ENCODE measurements around the gene BCL6B.
"Not testable (repeated sequence)": the region's sequence is repeated elsewhere in the genome, so short reads cannot be mapped to it uniquely, and the experiment has no call there.

BCL6B gene, protein sequence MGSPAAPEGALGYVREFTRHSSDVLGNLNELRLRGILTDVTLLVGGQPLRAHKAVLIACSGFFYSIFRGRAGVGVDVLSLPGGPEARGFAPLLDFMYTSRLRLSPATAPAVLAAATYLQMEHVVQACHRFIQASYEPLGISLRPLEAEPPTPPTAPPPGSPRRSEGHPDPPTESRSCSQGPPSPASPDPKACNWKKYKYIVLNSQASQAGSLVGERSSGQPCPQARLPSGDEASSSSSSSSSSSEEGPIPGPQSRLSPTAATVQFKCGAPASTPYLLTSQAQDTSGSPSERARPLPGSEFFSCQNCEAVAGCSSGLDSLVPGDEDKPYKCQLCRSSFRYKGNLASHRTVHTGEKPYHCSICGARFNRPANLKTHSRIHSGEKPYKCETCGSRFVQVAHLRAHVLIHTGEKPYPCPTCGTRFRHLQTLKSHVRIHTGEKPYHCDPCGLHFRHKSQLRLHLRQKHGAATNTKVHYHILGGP

DNA sequence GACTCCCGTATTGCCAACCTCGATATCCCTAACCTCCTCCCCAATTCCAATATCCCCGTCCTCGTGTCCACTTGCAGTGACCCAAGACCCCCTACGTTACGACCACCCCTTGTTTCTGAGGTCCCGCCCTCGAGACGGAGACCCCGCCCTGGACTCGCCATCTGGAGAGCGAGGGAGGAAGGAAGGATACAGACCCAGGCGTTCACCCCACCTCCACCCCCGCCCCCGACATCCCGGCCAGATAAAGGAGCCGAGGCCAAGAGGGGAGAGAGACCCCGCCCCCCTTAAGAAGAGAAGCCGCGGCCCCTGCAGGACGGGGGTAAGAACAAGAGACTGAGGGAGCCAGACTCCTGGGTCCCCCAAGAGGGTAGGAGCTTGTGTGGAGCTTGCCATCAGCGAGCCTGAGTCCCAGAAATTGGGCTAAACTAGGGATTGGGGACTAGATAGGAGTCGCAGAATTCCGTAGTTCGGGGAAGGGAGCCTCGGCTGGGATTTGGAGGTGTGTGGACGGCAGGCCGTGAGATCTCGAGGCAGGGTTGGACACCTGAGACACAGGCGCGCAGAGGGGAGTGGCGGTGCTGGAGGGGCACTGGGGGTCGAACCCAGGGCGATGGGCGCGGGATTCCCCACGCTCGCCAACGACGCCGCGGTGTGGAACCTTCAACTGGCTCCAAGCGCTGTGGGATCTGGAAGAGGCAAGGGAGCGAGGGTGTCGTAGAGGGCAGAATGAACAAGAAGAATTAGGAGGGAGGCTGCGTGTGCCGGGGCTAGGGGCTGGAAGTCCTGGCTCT, at the start of gene BCL6B:
BCL6B (plus strand) TSS at position 270 of the 791 bp plus-strand sequence. CDS start 622 bp downstream, outside the sequence.
- no peak for DNase-seq

DNA sequence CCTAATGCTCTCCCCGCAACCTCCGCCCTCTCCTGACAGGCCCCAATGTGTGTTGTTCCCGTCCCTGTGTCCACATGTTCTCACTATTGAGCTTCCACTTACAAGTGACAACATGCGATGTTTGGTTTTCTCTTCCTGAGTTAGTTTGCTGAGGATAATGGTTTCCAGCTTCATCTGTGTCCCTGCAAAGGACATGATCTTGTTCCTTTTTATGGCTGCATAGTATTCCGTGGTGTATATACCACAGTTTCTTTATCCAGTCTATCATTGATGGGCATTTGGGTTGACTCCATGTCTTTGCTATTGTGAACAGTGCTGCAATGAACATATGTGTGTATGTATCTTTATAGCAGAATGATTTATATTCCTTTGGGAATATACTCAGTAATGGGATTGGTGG, 43.4 kb upstream of the BCL6B start:
- DNase-seq: not testable (repeated sequence)

DNA sequence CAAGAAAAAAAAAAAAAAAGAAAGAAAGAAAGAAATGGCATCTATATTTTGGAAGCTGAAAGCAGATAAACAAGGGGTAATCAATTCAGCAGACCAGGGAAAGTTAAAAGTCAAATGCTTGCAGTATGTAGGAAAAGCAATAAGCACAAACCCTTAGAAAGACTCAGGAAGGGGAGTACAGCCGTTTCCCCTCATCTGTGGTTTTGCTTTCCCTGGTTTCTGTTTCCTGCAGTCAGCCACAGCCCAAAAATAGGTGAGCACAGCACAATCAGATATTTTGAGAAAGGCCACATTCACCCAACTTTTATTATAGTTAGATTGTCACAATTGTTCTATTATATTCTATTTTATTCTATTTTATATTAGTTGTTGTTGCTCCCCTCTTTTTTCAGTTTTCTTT, 41.4 kb upstream of the BCL6B start:
- no peak for DNase-seq

DNA sequence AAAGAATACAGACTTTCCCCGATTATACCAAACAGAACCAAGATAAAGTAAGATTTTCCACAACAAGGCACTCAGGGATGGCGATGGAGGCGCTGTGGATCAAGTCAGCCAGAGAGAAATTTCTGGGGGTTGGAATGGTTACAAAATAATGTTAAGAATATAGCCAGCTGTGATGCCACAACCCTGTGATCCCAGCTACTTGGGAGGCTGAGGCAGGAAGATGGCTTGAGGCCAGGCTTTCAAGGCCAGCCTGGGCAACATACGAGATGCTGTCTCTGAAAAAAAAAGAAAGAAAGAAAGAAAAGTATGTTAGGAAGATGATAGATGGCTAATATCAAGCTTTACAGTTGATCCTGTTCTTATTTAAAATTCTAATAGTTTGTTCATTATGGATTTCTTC, 37.6 kb upstream of the BCL6B start:
- DNase-seq: no peak

DNA sequence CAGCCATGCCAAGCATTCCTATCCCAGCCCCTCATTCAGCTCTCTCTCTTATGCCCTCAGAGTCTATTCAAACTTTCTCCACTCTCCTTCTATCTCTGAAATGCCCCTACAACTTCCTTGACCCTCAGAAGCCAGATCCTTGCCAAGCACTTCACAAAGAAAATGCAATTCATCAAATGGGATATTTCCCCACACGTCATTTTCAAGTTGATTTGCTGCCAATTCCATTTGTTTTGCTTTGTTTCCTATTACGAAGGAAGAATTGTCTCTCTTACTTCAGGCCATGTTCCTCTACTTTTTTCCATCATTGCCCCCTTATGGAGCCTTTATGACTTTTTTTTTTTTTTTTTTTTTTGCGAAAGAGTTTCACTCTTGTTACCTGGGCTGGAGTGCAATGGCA, 36.2 kb upstream of the BCL6B start:
- no peak for DNase-seq

DNA sequence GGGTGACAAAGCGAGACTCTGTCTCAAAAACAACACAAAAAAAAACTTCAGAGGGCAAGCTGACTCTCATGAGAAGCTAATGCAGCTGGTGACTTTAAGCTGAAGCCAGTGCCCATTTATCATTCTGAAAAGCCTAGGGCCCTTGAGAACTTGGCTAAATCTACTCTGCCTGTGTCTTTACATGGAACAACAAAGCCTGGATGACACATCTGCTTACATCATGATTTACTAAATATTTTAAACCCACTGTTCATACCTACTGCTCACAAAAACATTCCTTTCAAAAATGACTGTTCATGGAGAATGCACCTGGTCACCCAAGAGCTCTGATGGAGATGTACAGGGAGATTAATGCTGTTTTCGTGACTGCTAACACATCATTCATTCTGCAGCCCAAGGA, 33.1 kb upstream of the BCL6B start:
- no peak for DNase-seq

DNA sequence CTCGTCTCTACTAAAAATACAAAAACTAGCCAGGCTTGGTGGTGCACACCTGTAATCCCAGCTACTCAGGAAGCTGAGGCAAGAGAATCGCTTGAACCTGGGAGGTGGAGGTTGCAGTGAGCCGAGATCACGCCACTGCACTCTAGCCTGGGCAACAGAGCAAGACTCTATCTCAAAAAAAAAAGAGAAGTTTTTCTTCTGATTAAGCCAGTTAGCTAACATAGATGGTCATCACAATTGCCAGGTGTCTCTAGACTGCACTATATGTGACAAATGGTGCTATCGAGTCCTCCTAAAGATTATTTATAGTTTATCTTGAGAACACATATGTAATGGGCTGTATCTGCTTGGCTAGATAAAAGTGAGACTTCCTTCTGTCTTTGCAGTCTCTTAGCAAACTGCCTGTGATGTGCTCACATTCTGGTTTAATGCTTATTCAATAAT, 29.2 kb upstream of the BCL6B start:
- not testable (repeated sequence) for DNase-seq

DNA sequence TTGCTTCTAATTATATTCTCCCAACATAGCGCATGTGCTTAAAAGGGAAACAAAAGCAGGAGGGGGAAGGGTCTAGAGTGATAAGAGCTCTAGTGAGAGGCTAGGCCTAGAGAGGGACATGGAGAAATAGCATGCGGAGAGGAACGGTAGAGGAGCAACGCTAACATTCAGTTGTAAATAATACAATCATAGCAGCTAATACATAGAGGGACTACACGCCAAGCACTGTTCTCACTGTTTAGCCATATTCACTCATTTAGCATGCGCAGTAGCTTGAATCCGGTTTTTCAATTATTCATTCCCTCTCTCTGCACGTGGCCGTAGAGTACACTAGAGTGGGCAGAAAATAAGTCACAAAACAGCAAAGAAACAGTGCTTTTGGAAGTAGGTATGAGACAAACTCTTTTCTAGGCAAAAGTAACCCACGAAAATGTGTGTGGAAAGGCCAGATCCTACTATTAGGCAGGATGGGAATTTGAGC, 28.7 kb upstream of the BCL6B start:
- DNase-seq: no peak

DNA sequence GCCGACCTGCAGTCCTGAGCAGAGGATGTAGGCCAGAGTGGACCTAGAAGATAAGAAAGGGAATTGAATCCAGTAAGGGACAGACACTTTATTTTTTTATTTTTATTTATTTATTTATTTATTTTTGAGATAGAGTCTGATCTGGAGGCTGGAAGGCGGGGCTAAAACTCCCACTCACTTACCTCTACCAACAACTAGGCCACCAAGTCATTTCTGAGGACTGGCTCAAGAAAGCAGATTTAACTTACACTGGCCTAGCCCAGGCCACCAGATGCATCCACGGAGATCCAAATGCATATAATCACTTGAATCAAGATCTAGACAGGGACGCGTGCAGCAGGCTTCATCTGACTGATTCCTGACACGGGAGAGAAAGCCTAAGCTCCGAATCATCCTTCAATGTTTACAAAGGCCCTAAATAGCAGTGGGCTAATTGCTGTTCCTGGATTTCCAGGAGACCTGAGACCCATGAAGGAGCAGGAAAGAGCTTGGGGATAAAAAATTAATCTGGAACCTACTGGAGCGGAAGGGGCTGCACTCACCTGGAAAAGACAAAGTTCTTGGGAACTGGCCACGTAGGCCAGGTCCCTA, 28.1 kb upstream of the BCL6B start:
- no peak for DNase-seq

DNA sequence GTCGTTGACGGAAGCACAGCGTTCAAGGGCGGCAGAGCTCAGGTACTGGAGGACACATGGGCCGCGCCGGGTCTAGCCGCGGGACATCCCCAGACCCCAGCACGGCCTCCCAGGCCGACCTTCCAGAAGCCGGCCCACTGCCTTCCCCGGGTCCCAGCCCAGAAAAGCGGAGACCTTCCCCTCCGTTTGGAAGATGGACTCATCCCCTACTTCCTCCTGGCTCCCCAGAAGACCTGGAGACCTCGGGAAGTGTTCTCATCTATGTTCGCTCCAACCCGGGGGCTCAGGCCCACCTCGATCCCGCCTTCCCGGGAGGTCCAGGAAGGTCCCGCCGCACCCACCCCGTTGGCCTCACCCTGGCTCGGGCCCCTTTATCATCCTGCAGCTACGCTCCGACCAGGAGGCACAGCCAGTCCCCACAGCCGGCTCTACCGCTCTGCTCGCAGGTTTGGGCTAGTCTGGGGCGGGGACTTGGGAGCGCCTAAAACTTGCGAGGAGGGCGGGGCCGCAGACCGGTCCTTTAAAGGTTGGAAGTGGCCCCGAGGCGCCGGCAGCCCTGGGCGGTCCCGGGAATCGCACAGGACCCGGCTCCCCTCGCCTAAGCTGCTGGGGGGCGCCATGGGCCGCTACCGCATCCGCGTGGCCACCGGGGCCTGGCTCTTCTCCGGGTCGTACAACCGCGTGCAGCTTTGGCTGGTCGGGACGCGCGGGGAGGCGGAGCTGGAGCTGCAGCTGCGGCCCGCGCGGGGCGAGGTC, 27.2 kb upstream of the BCL6B start, which contains the start of gene ALOX12:
ALOX12 (plus strand) TSS at position 550 of the 756 bp plus-strand sequence; CDS start at position 619, 69 bp downstream.
- DNase-seq: no peak

DNA sequence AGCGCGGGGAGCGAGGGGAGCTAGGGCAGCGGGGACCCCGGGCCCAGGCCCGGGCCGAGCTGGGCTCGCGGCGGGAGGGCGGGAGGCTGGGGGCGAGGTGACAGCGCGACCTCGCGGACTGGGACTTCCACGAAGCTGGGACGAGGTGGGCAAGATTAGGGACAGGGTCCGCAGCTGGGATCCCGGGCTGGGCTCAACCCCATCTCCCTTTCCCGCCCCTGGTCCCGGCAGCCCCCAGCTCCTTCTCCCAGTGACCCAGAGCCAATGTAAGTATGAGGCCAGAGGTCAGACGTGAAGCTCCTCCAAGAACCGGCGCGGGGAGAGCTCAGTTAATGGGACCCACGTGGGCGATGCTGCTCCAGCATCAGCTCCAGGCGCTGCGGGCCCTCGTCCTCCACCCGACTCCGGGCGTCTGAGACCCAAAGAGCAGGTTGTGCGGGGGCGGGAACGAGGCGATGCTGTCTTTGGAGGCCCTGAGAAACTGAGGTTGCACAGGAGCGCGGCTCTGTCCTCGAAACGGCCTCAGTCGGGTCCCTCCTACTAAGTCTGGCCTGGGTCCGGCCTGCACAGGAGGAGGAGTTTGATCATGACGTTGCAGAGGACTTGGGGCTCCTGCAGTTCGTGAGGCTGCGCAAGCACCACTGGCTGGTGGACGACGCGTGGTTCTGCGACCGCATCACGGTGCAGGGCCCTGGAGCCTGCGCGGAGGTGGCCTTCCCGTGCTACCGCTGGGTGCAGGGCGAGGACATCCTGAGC, 26.4 kb upstream of the BCL6B start:
- DNase-seq: no peak

DNA sequence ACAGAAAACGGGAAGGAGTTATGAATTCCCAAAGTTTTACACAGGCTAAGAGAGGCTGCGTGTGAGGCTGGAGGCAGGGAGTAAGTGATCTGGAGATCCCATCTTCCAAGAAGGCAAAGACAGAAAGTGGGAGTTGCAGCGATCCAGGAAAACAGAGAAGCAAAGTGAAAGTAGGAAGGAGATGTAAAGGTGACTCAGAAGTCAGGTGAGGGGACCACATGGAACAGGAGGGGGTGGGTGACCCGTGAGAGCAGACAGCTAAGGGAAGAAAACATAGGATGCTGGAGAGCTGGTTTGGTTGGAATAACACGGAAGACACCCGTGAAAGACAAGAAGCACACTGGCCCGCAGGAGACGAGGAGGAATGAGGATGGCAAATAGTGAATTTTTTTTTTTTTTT, 25.7 kb upstream of the BCL6B start:
- no peak for DNase-seq

DNA sequence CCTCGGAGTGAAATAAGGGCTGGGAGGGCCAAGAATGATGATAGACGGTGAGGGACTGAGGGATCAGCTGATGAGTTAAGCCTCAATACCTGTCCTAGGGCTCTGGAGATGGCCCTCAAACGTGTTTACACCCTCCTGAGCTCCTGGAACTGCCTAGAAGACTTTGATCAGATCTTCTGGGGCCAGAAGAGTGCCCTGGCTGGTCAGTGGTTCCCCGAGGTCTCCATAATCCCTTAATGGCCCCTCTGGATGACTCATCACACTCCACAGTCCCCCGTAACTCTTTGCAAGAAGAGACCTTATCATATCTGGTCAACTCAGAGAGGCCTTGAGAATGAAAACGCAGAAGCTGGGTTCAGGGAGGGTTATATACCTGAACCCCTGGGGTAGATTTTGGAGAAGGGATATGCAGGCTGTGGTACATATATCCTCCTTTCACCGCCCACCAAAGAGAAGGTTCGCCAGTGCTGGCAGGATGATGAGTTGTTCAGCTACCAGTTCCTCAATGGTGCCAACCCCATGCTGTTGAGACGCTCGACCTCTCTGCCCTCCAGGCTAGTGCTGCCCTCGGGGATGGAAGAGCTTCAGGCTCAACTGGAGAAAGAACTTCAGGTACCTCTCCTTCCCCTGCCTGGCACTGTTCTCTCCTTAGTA, 23.9 kb upstream of the BCL6B start:
- DNase-seq: no peak

DNA sequence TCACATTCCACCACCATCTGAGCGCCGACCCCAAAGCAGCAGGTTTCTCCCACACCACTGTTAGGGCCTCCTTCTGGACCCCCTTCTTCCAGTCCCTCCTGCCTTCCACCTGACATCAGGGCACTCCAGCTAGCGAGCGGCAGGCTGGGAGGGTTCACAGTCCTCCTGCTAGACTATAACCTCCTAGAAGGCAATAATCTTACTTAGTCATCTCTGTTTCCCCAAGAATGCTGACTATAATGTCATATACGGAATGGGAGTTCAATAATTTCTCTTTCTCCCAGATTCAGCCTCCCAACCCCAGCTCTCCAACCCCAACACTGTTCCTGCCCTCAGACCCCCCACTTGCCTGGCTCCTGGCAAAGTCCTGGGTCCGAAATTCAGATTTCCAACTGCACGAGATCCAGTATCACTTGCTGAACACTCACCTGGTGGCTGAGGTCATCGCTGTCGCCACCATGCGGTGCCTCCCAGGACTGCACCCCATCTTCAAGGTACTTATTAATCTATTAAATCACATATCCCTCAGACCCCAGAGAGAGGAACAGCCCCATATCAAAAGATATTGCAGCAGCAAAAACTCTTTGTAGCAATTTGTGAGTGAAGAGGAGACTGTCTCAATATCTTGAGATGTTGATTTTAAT, 21.4 kb upstream of the BCL6B start:
- no peak for DNase-seq

DNA sequence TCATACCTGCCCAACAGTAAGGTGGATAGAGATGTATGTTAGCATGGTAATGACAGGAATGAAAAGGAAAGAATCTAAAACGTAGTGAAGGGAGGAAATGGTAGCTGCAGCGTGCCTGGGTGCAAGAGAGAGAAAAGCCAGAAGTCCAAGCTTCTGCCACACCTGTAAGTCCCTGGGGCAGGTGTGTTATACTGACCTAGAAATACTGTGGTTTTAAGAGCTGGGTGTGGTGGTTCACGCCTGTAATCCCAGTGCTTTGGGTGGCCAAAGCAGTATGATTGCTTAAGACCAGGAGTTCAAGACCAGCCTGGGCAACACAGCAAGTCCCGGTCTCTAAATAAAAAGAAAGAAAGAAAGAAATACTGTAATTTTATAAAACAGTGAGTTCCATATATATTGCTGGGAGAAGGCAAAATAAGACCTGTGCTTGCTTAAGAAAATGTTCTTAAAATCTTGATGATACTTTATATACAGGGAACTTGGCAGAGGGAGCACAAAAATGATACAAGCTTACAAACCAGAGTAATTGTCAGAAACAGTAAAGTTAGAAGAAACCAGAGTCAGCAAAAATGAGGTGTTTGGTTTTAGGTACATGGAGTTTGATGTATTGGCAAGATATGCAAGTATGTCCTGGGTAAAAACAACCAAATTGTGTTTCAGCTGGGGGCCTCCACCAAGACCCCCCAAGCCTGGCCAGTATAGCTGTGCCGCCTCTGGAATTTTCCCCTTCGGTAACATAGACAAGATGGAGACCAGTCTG, 20.4 kb upstream of the BCL6B start:
- no peak for DNase-seq

DNA sequence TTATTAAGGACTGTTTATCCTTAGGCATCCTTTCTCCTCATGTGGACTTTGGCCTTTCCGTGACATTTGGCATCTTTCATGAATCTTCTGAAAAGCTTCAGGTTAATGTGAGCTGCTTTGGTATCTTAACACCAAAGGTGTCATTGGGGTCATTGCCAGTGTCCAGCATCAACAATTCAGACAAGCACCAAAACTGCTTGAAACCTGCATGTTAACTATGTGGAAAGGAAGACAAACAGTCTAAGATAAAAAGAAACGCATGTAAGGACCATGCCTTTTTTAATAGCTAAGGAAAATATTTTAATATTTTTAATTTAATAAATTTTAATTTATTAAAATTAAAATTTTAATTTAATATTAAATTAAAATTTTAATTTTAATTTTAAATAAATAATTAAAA, 19.1 kb upstream of the BCL6B start:
- no peak for DNase-seq

DNA sequence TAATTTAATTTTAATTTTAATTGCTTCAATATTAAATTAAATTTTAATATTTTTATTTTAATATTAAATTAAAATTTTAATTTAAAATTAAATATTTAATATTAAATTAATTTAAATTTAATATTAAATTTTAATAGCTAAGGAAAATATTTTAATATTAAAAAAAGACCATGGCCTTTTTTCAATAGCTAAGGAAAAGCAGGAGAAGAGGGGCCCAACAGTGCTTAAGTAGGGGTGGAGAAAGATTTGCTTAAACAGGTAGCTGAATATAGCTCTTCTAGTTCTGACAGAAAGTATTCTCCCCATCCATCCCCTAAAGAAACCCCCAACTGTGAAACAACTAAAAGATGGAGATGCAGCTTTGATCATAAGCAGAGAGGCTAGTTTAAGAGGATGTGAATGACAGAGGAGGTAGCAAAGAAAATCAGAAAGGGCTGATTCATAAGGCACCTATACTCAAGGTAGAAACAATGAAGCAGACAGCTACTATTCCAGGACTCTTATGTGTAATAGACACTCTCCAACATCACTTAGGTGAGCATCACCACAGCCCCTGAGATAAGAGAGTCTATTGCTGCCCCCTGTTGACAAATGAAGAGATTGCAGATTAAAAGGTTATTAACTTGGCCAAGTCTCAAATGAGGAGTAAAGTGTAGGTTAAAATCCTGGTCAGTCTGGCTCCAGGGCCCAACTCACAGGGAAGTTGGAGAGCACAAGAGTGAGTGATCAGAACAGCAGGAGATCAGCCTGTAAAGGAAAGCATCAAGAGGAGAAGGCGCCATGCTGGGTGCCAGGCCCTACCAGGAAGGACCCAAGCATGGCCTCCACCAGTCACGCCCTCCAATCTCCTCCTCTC, 18.2 kb upstream of the BCL6B start:
- DNase-seq: no peak

DNA sequence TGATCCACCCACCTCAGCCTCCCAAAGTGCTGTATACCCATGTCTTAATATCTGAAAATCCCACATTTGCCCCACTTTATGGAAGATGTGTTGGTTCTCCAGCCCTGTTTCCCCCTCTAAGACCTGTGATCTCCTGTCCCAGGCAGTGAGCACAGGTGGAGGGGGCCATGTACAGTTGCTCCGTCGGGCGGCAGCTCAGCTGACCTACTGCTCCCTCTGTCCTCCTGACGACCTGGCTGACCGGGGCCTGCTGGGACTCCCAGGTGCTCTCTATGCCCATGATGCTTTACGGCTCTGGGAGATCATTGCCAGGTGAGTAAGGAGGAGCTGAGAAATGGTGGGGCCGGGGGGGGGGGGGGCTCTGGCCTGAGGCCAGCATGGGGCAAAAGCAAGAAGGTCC, 17.1 kb upstream of the BCL6B start:
- no peak for DNase-seq

DNA sequence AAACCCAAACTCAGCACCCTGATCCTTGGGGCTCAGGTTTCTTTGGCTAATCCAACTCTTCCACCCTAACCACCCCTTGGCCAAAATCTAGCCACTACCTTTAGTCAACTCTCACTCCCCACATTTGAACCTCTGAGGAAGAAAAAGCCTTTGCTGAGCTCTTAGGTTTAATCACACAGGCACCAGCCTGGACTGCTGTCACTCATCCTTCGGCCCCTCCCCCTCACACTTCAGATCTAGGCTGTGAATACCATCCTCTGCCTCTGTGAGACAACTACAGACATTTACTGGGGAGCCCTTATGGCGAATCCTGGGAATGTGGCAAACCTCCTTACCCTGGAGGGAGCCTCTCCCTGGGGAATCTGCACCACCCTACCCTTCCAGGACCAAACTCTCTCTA, 15.7 kb upstream of the BCL6B start:
- DNase-seq: no peak
